Lower leg skin (tissue), 3 donors: ENCODE measurements around the gene PBX1.

Experiments used
- POLR2A ChIP-seq, 2 donors: fragments of 450-650 bp; IDR thresholded peaks; one replicate each; pipeline ENCODE4 v1.6.1; 2016 to 2017; ENCODE audit warnings: antibody characterized with exemption in 2 of 2, mild to moderate bottlenecking in 1 of 2, moderate library complexity in 1 of 2
- TF ChIP-seq, protein P1 (sequence below), 3 donors: fragments of 450-650 bp; IDR thresholded peaks; one replicate each; pipeline ENCODE4 v1.5.1; 2016; ENCODE audit warnings: antibody characterized with exemption in 3 of 3, mild to moderate bottlenecking in 3 of 3, moderate library complexity in 2 of 3

DNA sequence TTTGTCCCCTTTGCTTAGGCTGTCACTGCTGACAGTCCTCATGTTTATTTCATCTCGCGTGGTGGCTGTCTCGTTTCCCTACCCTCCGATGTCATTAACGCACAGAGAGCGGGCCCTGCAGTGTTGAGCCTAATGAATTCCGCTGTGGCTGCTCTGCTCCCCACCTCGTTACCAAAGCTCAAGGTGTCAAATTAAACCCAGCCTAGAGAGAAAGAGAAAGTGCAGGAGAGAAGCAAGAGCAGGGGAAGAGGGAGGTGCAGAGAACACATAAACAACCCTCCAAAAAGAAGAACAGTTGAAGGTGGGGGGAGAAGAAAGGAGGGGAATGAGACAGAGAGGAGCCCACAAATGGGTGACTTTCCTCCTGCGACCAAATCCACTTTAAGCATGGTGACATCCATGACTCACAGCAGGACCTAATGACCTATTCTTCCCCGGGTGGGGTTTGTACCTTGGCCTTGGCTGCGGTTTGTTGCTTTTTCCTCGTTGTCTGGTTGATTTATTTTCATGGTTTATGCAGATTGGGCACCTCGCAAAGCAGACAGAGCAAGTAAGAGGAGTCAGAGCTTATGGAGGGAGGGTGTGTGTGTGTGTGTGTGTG is 92.5 kb downstream of the PBX1 start:
- no peak for TF ChIP-seq POLR2A (IDR thresholded peaks at IDR 0.05)
- TF ChIP-seq, protein P1, sequence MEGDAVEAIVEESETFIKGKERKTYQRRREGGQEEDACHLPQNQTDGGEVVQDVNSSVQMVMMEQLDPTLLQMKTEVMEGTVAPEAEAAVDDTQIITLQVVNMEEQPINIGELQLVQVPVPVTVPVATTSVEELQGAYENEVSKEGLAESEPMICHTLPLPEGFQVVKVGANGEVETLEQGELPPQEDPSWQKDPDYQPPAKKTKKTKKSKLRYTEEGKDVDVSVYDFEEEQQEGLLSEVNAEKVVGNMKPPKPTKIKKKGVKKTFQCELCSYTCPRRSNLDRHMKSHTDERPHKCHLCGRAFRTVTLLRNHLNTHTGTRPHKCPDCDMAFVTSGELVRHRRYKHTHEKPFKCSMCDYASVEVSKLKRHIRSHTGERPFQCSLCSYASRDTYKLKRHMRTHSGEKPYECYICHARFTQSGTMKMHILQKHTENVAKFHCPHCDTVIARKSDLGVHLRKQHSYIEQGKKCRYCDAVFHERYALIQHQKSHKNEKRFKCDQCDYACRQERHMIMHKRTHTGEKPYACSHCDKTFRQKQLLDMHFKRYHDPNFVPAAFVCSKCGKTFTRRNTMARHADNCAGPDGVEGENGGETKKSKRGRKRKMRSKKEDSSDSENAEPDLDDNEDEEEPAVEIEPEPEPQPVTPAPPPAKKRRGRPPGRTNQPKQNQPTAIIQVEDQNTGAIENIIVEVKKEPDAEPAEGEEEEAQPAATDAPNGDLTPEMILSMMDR (IDR thresholded peaks at IDR 0.05) = no peak
